Fibroblast of villous mesenchyme (primary cell): ENCODE results near the gene ART4. TPM values are rescaled to one million over a fixed set of nuclear protein-coding genes. Genes with fewer than 3 reads are reported as not detected.

Experiments used
- DNase-seq: peaks from one replicate; pipeline ENCODE4 v3.0.0-alpha.2; 2010; ENCODE audit warnings: low read depth
- H3K4me3 ChIP-seq: 2 replicates; pipeline ENCODE4 v1.5.1; 2011; ENCODE audit warnings: low read depth, mild to moderate bottlenecking, low read length
- total RNA-seq: library from RNA; depleted of rRNA; stranded (reverse); fragments of >200 nt; gene quantifications from 2 replicates; pipeline ENCODE4 v1.2.3, GENCODE V29; 2012
- TF ChIP-seq, protein P1 (sequence below): IDR thresholded peaks from 2 replicates; pipeline ENCODE4 v1.5.1; 2012; ENCODE audit warnings: low read depth, mild to moderate bottlenecking, low read length; ENCODE audit not compliant: insufficient read depth

ART4 gene
- total RNA-seq, 1 donor, result under 0.01 TPM

DNA sequence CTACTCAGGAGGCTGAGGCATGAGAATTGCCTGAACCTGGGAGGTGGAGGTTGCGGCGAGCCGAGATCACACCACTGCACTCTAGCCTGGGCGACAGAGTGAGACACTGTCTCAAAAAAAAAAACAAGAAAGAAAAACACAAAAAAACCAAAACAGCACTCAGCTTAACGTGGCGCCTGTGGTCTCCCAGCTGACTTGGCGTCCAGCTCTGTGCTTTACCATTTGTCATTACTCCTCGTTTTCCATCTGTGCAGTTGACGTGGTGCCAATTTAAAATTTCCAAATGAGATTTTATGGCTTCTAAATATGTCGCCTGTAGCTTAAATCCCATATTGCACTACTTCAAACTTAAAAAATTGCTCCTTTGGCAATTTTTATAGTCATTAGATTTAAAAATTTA is 40.4 kb upstream of the ART4 start:
- H3K4me3 ChIP-seq, result no peak overlapping the region
- DNase-seq, result no peak
- TF ChIP-seq, protein P1, sequence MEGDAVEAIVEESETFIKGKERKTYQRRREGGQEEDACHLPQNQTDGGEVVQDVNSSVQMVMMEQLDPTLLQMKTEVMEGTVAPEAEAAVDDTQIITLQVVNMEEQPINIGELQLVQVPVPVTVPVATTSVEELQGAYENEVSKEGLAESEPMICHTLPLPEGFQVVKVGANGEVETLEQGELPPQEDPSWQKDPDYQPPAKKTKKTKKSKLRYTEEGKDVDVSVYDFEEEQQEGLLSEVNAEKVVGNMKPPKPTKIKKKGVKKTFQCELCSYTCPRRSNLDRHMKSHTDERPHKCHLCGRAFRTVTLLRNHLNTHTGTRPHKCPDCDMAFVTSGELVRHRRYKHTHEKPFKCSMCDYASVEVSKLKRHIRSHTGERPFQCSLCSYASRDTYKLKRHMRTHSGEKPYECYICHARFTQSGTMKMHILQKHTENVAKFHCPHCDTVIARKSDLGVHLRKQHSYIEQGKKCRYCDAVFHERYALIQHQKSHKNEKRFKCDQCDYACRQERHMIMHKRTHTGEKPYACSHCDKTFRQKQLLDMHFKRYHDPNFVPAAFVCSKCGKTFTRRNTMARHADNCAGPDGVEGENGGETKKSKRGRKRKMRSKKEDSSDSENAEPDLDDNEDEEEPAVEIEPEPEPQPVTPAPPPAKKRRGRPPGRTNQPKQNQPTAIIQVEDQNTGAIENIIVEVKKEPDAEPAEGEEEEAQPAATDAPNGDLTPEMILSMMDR, result no peak

GRCh38 chr12:14880890-14881453 is 37.6 kb upstream of the ART4 start:
- H3K4me3 ChIP-seq, result no peak overlapping the region
- no peak for DNase-seq
- TF ChIP-seq, protein P1, result no peak

DNA sequence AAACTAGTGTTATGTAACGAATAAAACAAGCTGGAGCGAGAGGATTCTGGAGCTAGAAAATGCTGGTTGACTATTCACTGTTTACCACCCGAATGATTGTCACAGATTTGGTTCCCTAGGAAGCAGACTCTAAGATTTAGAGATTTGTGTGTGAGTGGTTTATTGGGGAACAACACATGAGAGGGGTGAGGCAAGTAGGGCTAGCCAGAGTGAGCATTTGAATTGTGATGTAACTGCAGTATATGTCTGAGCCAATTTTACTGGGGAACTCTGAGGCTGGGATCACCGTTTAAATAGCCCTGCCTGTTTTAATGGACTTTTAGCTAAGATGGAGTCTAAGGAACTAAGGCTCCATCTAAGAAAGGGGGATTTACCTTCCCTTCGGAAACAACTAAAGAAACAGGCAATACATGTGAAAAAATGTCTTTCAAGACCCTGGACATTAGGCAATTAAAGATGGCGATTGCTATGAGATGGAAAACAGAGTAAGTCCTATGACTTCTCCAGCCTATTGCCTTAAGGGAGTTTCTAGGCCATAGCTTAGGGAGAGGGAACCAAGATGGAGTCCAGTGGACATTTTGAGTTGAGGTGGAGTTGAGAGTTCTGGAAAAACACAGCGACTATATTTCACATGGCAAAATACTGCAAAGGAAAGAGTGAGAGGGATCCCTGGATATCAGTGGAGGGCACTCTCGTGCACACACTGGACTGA is 36.1 kb upstream of the ART4 start:
- no peak for DNase-seq
- TF ChIP-seq, protein P1, result no peak
- no peak overlapping the region for H3K4me3 ChIP-seq

DNA sequence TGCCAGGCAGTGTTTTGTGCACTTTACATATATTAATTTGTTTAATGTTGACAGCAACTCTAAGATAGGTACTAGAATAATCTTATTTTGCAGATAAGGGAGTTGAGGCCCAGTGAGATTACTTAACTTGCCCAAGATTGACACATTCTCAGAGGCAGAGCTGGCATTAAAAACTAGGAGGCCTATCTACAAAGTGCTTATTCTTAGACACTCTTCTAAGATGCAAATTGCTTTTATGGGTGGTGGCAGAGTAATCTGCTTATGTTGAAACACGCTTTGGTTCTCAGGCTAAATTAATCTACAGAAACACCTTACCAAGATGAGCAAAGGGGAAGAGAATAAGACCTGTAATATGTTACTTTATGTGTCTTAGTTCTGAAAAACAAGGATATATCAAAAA is 35.2 kb upstream of the ART4 start:
- DNase-seq, result no peak
- no peak overlapping the region for H3K4me3 ChIP-seq
- TF ChIP-seq, protein P1, result no peak

DNA sequence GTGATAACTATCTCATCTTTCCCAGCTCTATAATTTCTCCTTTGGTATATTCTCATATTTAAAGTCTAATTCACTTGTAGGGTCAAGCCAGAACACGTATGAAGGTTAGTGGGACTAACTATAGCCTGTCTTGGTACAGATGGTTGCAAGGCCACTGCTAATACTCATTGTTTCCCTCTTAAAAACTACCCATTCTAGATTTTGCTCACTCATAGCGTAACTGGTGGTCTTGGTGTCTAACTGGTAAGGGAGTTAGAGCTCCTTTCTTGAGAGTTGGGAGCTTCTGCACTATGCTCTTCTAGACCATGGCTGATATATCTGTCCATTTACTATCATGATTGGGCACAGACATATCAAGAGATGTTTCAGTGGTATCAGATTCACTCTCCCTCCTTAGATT is 33.5 kb upstream of the ART4 start:
- no peak overlapping the region for H3K4me3 ChIP-seq
- DNase-seq, result no peak
- TF ChIP-seq, protein P1, result no peak

GRCh38 chr12:14874882-14875281 is 31.6 kb upstream of the ART4 start:
- no peak for DNase-seq
- H3K4me3 ChIP-seq, result no peak overlapping the region
- TF ChIP-seq, protein P1, result no peak
